GM12891 (cell line): ENCODE results near the gene TIMP2.

Source experiments
- SPI1 ChIP-seq: IDR thresholded peaks from 2 replicates; pipeline ENCODE4 v1.6.1; 2011; ENCODE audit warnings: low read depth, low read length, control low read depth
- TAF1 ChIP-seq: IDR thresholded peaks from 2 replicates; pipeline ENCODE4 v1.6.1; 2011; ENCODE audit warnings: low read depth, low read length, control low read depth

DNA sequence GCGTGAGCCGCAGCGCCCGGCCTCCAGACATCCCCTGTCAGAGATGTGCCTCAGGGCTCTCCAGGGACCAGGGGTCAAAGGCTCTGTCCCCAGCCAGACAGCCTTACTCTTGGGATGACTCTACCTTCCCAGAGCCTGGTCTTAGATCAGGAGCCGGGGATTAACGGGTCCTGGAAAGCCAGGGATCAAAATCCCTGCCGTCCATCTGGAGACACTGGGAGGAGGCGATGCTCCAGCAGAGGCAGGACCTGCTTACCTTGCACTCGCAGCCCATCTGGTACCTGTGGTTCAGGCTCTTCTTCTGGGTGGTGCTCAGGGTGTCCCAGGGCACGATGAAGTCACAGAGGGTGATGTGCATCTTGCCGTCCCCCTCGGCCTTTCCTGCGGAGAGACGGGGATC, 67.9 kb downstream of the TIMP2 start:
- TF ChIP-seq TAF1 (no peak), SPI1 (no peak)
